Germinal center (tissue), 1 donor: ENCODE measurements around the gene TGM5.
"Not testable (repeated sequence)": the region's sequence is repeated elsewhere in the genome, so short reads cannot be mapped to it uniquely, and the experiment has no call there.

Experiments
- DNase-seq: peaks from one replicate; pipeline ENCODE4 v3.0.0; 2012; ENCODE audit warnings: mixed read lengths, low spot score

The TGM5 gene

DNA sequence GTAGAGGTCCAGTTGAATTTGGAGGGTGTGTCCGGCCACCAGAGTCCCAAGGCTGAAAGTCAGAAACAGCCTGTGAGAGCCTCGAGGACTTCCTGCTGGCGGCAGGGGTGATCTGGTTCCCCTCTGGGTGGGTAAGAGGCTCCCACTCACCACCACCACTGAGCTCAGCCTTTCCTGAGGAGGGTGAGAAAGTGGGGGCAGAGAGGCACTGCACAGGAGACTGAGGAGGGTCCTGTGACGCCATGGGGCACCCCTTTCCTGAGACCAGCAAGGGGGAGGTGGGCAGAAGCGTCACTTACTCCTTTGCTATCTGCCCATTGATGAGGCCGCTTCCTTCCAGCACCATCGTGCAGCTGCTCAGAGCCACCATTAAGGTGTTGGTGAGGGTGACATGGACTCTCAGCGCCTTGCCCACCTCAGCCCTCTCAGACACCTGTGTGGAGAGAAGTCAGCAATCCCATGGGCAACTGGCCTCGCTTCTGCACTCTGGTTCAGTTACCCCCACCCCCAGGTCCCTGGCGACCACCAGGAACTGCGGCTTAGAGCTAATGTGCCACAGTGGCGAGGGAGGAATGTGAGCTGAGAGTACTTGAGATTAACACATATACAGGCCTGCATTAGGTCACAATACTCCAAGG, 10.0 kb upstream of the TGM5 start:
- DNase-seq = no peak

DNA sequence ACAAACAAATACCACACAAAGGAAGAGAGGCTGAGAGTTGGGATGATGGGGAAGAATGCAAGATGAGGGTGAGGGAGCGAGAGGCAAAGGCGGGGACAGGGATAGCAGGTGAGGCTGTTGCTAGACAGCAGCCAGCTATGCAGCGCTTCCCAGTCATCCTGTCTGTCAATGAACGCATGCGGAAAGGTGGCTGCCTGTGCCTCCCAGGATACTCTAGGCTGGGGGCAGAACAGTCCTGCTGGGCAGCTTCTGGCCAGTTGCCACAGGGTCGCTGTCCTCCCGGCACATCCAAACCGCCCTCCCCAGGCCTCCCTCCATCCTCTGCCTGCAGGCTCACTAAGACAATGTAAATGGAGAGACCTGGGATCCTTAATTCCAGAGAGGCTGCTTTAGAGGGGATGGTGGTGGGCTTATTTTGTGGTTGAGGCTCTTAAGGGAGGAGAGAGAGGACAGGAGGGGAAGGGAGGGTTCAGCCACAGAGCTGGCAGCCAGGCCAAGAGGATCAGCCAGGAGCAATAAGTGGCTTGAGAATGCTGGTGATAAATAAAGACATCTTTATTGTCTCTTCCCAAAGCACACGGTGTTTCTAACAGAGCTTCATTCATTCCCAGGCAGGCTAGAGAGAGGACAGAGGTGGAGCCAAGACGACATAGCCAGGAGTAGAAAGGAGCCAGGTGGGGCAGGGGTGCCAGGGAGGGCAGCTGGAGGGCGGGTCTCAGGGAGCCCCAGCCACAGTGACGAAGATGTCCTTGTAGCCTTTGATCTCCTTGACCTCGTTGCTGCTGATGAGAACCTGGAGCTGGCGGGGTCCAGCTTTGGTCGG, 9.2 kb upstream of the TGM5 start:
- no peak for DNase-seq

- DNase-seq = no peak
Measured at GRCh38 chr15:43274136-43274535, 7.4 kb upstream of the TGM5 start.

DNA sequence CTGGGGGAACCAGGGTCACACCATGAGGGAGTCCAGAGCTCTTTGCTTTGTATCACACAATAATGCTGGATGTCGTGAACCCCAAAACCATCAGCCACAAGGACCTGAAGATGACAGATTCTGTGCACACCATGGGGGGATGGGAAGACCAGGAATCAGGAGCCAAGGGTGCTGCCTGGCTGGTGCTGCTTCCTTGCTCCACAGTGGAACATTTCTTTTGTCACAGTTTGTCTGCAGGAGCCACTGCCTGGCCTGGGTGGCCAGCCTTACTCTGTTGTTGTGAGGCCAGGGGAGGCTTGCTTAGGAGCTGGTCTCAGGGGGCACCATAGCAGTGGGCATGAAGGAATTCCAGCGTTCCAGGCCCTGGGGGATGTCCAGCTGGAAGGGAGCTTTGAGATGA, 6.5 kb upstream of the TGM5 start:
- DNase-seq = no peak

- DNase-seq = not testable (repeated sequence)
Measured at GRCh38 chr15:43271908-43272307, 5.2 kb upstream of the TGM5 start.

- DNase-seq = peak; percentile 42
Measured at GRCh38 chr15:43270676-43271306, 4.1 kb upstream of the TGM5 start.

- DNase-seq = no peak
Measured at GRCh38 chr15:43270113-43270665, 3.5 kb upstream of the TGM5 start.

DNA sequence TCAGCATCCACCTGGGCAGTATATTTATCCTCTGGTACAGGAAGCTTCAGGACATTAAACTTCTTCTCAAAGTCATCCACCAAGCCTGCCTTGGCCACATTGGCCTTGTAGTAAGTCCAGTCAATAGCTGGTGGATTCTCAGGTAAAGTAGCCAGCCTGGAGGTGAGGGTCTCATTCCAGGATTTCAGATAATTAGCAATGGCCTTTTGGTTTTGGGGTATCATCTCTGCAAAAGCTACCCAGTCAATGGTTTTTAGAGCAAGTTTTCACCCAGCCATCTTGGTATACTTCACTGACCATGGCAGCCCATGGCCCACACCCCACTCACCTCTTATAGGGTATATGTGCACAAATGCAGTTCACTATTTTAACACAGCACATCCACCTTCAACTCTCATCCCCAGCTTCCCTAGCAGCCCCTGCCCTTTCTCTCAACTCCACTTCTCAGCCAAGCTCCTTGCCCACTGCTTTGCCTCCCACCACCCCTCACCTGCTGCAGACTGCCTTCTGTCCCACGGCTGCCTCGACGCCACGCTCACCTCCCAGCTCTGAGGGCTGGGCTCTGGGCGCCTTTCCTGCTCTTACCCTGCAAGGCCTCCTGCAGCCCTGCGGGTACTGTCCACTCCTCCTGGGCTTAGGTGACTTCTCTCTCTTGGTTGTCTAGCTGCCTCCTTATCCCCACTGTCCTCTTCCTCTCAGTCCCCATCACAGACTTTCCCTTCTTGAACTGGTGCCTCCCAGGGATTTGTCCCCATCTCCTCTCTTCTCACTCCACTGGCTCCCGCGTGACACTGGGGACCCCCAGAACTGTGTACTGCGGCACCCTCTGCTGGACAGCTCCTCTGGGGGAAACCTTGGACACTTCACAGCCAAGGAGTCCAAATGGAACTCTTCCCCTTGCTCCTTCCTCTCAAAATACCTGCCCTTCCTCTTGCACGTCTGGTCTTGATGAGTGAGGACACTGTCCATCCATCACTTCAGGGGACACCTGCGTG, 1.7 kb upstream of the TGM5 start:
- no peak for DNase-seq

GRCh38 chr15:43267439-43267838, 711 bp upstream of the TGM5 start:
- no peak for DNase-seq

GRCh38 chr15:43266386-43266785, 342 bp downstream of the TGM5 start:
- DNase-seq = no peak

GRCh38 chr15:43260011-43260615, 6.6 kb downstream of the TGM5 start:
- DNase-seq = no peak

DNA sequence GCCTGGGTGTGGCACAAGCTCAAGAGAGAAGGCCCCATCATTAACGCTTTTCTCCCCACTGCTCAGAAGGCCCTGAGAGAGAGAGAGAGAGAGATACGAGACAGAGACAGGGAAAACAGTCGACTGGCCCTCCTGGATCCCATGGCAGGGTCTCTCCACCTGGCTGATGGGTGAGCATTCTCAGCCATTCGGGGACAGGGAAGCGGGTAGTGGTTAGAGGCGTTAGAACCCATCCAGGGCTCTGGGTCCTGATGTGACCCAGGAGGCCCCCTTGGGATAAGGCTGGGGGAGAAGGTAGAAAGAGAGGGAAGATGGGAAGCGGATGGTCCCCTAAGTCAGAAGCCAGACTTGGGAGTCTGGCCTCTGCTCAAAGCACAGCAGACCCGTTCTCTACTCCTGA, 7.9 kb downstream of the TGM5 start:
- DNase-seq = no peak

- DNase-seq = no peak
Measured at GRCh38 chr15:43256341-43256740, 10.4 kb downstream of the TGM5 start.

DNA sequence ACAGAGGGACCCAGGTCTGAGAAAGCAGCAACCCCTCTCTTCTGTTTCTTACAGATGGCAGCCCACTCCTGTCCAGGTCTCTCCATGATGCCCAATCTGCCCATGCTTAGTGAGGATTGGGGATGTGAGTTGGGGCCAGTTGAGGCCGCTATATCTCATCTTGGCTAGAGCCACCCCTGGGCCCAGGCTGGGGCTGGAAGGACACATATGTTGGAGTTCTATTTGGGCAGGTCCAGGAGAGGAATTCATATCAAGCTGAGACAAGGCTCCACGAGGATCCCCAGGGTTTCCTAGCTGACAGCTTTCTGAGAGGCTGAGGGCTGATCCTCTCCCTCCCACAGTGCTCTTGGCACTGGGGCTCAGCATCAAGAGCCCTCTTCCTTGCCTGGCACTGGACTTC, 11.4 kb downstream of the TGM5 start:
- DNase-seq = no peak

DNA sequence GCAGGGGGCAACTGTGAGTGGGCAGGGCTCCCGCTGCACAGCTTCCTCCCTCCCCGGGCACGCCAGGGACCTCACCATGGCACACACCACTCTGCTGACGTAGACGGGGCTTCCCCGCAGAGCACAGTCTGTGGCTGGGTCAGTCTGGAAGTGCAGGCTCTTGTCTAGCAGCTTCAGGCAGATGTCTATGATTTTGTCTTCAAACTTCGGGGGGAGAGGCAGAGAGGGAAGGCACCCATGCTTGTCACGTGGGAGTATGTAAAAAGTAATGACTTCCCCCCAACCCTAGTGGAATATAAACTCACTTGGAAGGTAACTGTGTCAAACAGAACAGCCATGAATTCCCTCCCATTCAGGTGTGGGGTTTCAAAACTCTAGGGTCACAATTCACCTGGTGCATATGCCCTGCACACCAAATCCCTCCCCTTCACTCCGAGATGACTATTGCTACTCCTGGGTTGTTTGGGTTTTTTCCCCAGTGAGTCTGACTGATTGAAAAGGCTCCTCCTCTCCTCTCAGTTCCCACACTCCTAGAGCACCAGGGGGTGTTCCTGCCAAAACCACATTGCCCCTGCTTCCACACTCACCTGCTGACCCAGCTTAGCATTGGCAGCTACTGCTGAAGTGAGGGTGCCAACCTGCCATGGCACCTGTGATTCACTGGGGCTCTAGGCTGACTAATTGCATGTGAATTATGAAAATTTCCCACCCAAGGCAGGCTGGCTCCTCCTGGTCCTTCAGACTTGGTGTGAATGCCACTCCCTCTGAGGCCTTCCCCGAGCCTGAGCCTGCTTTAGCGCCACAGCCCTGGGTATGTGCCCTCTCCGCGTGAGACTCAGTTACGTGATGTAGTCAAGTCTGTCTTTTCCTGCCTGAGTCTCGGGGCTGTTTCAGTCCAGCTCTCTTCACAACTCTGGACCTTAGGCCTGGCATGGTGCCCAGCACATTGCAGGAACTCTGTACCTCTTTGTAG, 13.0 kb downstream of the TGM5 start:
- peak; percentile 38 for DNase-seq

DNA sequence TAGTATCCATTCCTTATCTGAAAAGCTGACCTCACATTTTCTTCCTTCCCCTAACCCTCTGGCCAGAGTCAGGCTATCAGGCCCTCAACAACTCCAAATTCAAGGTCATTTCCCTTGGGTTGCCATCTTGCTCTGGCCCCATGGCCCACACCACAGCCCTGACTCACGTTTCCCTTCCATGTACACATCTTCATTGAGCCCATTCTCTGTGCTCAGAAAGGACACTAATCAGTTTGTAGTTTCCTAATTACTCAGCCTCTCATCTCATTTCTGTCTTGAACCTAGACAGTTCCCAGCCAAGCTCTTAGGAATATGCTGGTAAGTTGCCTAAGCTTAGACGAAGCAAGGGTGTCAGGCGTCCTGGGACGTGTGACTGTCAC, 14.9 kb downstream of the TGM5 start:
- no peak for DNase-seq

DNA sequence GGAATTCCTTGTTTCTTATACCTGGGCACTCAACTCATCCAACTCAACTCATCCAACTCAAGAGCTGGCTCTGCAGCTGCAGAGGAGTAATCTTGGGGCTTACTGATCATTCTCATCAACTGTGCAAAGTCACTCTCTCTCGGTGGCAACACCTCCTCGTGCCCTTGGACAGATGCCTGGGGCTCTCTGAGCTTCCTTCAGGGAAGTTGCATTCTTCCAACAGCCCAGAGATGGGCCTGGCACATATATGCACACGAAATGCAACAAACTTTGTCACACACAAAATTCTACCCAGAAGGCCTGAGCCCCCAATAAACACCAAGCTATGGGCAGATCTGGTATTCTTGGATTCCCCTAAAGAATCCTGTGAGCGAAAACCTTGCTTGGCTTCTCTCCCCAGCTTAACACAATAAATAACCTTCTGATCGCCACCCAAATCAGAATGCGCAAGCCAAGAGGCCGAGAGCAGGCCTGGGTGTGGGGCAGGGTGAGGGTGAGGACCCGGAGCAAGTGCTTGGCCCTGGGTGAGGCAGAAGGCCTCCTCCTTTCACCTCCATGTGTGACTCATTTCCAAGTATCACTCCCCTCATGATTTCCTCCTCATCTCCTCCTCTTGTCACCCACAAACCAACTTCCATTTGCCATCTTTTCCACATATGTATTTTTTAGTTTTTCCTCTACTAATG, 15.4 kb downstream of the TGM5 start:
- DNase-seq = no peak

GRCh38 chr15:43250785-43251184, 15.9 kb downstream of the TGM5 start:
- no peak for DNase-seq

- DNase-seq = no peak
Measured at GRCh38 chr15:43249699-43250203, 17.0 kb downstream of the TGM5 start.
